ENCODE measurements around the gene HGS.
A peak's percentile ranks its signal among the peaks of the same experiment; 100 is the strongest.

HGS gene

GRCh38 chr17:81713004-81713555 lies 29.3 kb downstream of the HGS start:
- no peaks in the 10 kb centered on the region for H3K9me3 ChIP-seq (ENCODE audit: insufficient read depth, low read length)
- peak overlapping the region; percentile 96 for H3K9ac ChIP-seq (ENCODE audit: insufficient read length, low read depth)
- peaks cover 24% of the 10 kb centered on the region for H3K4me1 ChIP-seq (ENCODE audit: insufficient read depth, insufficient read length)
- H3K27me3 ChIP-seq (ENCODE audit: insufficient read depth, insufficient read length), result no peaks in the 10 kb centered on the region
- TF ChIP-seq SUZ12 (IDR thresholded peaks at IDR 0.05; ENCODE audit: extremely low read depth, insufficient read depth, insufficient read length), result no peak
- TF ChIP-seq YY1 (IDR thresholded peaks at IDR 0.05; ENCODE audit: insufficient read depth, insufficient read length), result no peak
- no peak for TF ChIP-seq ZNF274 (IDR thresholded peaks at IDR 0.05; ENCODE audit: low read depth, low read length)
- H3K4me3 ChIP-seq (ENCODE audit: insufficient read length, low read depth), result peak overlapping the region; percentile 86
- peaks cover 32% of the 10 kb centered on the region for H3K36me3 ChIP-seq (ENCODE audit: insufficient read depth, insufficient read length, low read length)
- no peak for DNase-seq (ENCODE audit: low read depth, low spot score)

DNA sequence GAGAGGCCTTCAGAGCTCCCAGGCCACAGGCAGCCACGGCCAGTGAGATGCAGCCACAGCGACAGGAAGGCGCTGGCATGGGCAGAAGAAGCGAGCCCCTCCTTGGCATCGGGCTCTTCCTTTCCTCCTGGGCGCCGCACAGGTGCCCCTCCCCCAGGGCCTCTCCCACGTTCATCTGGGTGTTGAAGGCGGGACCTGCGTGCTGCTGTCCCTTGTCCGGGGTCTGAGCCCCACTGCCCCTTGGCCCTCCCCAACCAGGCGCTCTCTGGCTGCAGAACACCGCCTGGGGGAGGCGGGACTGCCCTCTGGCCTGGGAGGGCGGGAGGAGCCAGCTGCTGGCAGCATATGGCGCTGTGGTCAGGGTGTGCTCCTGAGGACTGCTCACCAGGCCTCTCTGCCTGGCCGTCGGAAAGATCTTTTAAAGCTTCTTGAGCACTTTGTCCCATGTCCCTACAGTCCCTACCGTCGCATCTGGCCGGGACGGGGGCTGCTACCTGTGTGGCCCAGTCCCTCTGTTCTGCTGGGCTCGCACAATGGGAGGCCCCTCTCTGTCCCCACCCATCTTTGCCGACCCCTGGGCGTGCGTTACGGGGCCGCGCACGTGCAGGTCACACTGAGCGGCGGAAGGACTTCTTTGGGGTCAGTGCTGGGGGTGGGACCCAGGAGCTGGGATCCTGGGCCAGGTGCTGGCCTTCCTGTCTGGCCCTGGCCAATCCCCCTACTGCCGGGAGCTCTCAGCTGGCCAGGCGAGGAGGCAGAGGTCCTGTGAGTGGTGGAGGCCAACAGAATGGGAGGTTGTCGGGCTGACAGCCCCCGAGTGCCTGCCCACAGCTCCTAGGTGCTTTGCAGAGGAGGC lies 30.0 kb downstream of the HGS start:
- peaks cover 29% of the 10 kb centered on the region for H3K36me3 ChIP-seq (ENCODE audit: insufficient read depth, insufficient read length, low read length)
- peak overlapping the region; percentile 86 for H3K4me3 ChIP-seq (ENCODE audit: insufficient read length, low read depth)
- TF ChIP-seq SUZ12 (IDR thresholded peaks at IDR 0.05; ENCODE audit: extremely low read depth, insufficient read depth, insufficient read length) (no peak), ZNF274 (IDR thresholded peaks at IDR 0.05; ENCODE audit: low read depth, low read length) (no peak), YY1 (IDR thresholded peaks at IDR 0.05; ENCODE audit: insufficient read depth, insufficient read length) (no peak)
- H3K9ac ChIP-seq (ENCODE audit: insufficient read length, low read depth), result peak overlapping the region; percentile 96
- H3K9me3 ChIP-seq (ENCODE audit: insufficient read depth, low read length), result no peaks in the 10 kb centered on the region
- peaks cover 22% of the 10 kb centered on the region for H3K4me1 ChIP-seq (ENCODE audit: insufficient read depth, insufficient read length)
- no peaks in the 10 kb centered on the region for H3K27me3 ChIP-seq (ENCODE audit: insufficient read depth, insufficient read length)
- DNase-seq (ENCODE audit: low read depth, low spot score), result no peak

DNA sequence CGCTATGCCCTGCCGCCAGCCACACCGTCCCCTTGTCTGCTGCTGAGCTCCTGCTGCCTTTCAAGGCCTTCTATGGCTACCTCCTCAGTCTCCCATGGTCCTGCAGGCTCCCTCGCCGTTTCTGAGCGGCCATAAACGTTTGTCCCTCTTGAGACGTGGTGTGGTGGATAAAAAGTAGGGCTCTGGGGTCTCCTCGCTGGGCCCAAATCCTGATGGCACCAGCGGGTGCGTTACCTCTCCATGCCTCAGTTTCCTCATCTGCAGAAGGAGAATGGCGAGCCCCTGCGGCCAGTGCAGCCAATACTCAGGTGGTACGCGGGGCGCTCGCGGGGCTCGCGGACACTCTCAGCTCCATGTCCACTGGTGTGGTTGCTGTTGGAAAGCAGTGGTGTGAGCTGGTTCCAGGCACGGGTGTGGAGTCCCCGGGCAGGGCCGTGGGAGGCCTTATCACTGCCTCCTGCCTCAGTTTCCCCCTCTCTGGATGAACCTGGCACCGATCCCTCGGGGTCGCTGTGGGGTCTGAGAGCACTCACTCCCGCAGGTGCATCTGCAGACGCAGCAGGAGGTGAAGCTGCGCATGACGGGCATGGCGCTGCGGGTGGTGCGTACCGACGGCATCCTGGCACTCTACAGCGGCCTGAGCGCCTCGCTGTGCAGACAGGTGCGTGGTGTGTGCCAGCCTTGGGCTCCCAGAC lies 30.7 kb downstream of the HGS start:
- Histone ChIP-seq H3K9me3 (ENCODE audit: insufficient read depth, low read length) (no peaks in the 10 kb centered on the region), H3K36me3 (ENCODE audit: insufficient read depth, insufficient read length, low read length) (peaks cover 30% of the 10 kb centered on the region), H3K27me3 (ENCODE audit: insufficient read depth, insufficient read length) (no peaks in the 10 kb centered on the region), H3K4me1 (ENCODE audit: insufficient read depth, insufficient read length) (peaks cover 19% of the 10 kb centered on the region), H3K9ac (ENCODE audit: insufficient read length, low read depth) (peak overlapping the region; percentile 96), H3K4me3 (ENCODE audit: insufficient read length, low read depth) (no peak overlapping the region)
- TF ChIP-seq YY1 (IDR thresholded peaks at IDR 0.05; ENCODE audit: insufficient read depth, insufficient read length), result no peak
- no peak for TF ChIP-seq ZNF274 (IDR thresholded peaks at IDR 0.05; ENCODE audit: low read depth, low read length)
- no peak for TF ChIP-seq SUZ12 (IDR thresholded peaks at IDR 0.05; ENCODE audit: extremely low read depth, insufficient read depth, insufficient read length)
- DNase-seq (ENCODE audit: low read depth, low spot score), result no peak

- Histone ChIP-seq H3K9ac (ENCODE audit: insufficient read length, low read depth) (no peak overlapping the region), H3K9me3 (ENCODE audit: insufficient read depth, low read length) (no peaks in the 10 kb centered on the region), H3K4me1 (ENCODE audit: insufficient read depth, insufficient read length) (peaks cover 20% of the 10 kb centered on the region), H3K4me3 (ENCODE audit: insufficient read length, low read depth) (no peak overlapping the region), H3K36me3 (ENCODE audit: insufficient read depth, insufficient read length, low read length) (peaks cover 37% of the 10 kb centered on the region), H3K27me3 (ENCODE audit: insufficient read depth, insufficient read length) (no peaks in the 10 kb centered on the region)
- TF ChIP-seq YY1 (IDR thresholded peaks at IDR 0.05; ENCODE audit: insufficient read depth, insufficient read length), result no peak
- no peak for TF ChIP-seq ZNF274 (IDR thresholded peaks at IDR 0.05; ENCODE audit: low read depth, low read length)
- TF ChIP-seq SUZ12 (IDR thresholded peaks at IDR 0.05; ENCODE audit: extremely low read depth, insufficient read depth, insufficient read length), result no peak
- no peak for DNase-seq (ENCODE audit: low read depth, low spot score)
These were observed 31.5 kb downstream of the HGS start for GRCh38 chr17:81715107-81715871.

DNA sequence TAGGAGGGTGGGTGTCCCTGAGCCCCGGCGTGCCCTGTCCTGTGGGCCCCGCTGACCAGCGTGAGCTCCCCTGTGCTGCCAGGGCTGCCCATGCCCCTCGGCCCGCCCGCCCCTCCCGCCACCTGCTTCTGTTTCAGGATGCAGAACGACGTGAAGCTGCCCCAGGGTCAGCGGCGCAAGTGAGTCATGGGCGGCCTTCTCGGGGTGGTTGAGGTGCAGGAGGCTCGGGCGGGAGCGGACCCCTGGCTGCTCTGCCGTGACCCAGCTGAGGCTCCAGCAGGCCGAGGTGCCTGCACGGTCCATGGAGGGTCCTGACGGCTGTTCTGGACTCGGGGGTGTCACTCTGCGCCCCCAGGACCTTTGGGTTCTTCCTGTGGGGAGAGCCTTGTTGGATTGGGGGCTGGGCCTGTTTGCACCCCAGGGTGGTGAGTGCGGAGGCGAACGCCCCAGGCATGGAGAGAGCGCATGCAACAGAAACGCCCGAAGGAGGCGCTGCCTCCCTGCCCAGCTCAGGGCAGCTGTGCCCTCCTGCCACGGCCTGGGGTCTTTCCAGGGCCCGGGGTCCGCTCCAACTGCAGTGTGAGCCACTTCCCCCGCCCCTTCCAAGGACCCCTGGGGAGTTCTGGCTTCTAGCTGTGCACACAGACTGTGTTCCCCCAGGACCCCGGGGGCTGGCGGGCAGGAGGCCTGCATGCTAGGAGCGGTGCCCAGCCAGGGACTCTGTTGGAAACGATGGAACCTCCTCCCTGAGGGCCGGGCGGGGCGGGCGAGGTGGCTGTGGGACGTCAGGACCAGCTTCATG lies 32.3 kb downstream of the HGS start:
- Histone ChIP-seq H3K4me1 (ENCODE audit: insufficient read depth, insufficient read length) (peaks cover 16% of the 10 kb centered on the region), H3K36me3 (ENCODE audit: insufficient read depth, insufficient read length, low read length) (peaks cover 39% of the 10 kb centered on the region), H3K9me3 (ENCODE audit: insufficient read depth, low read length) (no peaks in the 10 kb centered on the region), H3K4me3 (ENCODE audit: insufficient read length, low read depth) (no peak overlapping the region), H3K9ac (ENCODE audit: insufficient read length, low read depth) (no peak overlapping the region), H3K27me3 (ENCODE audit: insufficient read depth, insufficient read length) (no peaks in the 10 kb centered on the region)
- TF ChIP-seq YY1 (IDR thresholded peaks at IDR 0.05; ENCODE audit: insufficient read depth, insufficient read length) (no peak), ZNF274 (IDR thresholded peaks at IDR 0.05; ENCODE audit: low read depth, low read length) (no peak), SUZ12 (IDR thresholded peaks at IDR 0.05; ENCODE audit: extremely low read depth, insufficient read depth, insufficient read length) (no peak)
- no peak for DNase-seq (ENCODE audit: low read depth, low spot score)

DNA sequence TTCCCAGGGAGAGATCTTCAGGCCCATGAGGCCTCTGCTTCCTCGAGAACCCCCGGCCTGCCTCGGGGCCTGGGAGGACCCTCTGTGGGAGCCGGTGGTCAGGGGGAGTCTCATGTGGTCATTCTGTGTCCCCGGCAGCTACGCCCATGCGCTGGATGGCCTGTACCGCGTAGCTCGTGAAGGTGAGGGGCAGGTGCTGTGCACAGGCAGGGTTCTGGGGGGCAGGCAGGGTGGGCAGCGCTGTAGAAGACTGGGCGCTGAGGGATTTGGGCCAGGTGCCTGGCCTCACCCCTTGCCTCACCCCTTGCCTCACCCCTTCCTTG lies 32.8 kb downstream of the HGS start:
- TF ChIP-seq ZNF274 (IDR thresholded peaks at IDR 0.05; ENCODE audit: low read depth, low read length), result no peak
- TF ChIP-seq SUZ12 (IDR thresholded peaks at IDR 0.05; ENCODE audit: extremely low read depth, insufficient read depth, insufficient read length), result no peak
- no peak for TF ChIP-seq YY1 (IDR thresholded peaks at IDR 0.05; ENCODE audit: insufficient read depth, insufficient read length)
- peaks cover 39% of the 10 kb centered on the region for H3K36me3 ChIP-seq (ENCODE audit: insufficient read depth, insufficient read length, low read length)
- H3K4me3 ChIP-seq (ENCODE audit: insufficient read length, low read depth), result no peak overlapping the region
- peaks cover 15% of the 10 kb centered on the region for H3K4me1 ChIP-seq (ENCODE audit: insufficient read depth, insufficient read length)
- no peaks in the 10 kb centered on the region for H3K27me3 ChIP-seq (ENCODE audit: insufficient read depth, insufficient read length)
- no peaks in the 10 kb centered on the region for H3K9me3 ChIP-seq (ENCODE audit: insufficient read depth, low read length)
- DNase-seq (ENCODE audit: low read depth, low spot score), result no peak
- no peak overlapping the region for H3K9ac ChIP-seq (ENCODE audit: insufficient read length, low read depth)

Data from NT2/D1 (cell line).